ENCODE results near the gene XRN2. TPM values are rescaled to one million over a fixed set of nuclear protein-coding genes. Genes with fewer than 3 reads are reported as not detected.

XRN2 gene
- total RNA-seq, 1 experiment from 2014 or later, result 78.3 TPM

DNA sequence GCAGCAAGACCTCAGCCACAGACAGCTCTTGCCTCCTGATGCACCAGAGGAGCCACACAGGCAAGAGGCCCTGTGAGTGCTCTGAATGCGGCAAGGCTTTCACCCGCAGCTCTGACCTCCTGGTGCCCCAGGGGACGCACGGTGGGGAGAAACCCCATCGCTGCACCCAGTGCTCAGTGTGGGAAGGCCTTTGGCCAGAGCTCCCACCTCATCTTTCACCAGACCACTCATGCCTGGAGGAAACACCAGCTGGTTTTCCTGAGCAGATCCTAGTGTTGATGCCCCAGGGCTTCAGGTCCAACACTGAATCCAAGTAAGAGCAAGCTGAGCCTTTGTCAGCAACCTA, 37.0 kb upstream of the XRN2 start:
- BruUV-seq (replicated peaks), result no TSS peak
- CTCF ChIA-PET, result no interaction called here
- intact Hi-C loops (cut with micrococcal nuclease; ENCODE audit: unreplicated experiment), result no loop called here
- Histone ChIP-seq H3K9me3 (ENCODE audit: insufficient read depth, low read depth) (peaks cover 5% of the 10 kb centered on the region; the same call in 1 of the 2 replicates), H3F3A (ENCODE audit: insufficient read depth, low read depth) (no peaks in the 10 kb centered on the region), H3K4me2 (no peak overlapping the region), H2AFZ (no peak overlapping the region), H3K4me3 (no peak overlapping the region), H3K79me2 (ENCODE audit: low read depth) (no peaks in the 10 kb centered on the region), H3K27me3 (ENCODE audit: insufficient read depth, low read depth) (peaks cover 70% of the 10 kb centered on the region), H4K20me1 (ENCODE audit: insufficient read depth) (no peaks in the 10 kb centered on the region), H3K36me3 (ENCODE audit: low read depth) (no peaks in the 10 kb centered on the region), H3K4me1 (replicated peaks; ENCODE audit: insufficient read depth) (no peaks in the 10 kb centered on the region), H3K9me2 (ENCODE audit: insufficient read depth) (no peaks in the 10 kb centered on the region), H3K27ac (no peak overlapping the region)
- no peak for DNase-seq
- TF ChIP-seq, protein P1, sequence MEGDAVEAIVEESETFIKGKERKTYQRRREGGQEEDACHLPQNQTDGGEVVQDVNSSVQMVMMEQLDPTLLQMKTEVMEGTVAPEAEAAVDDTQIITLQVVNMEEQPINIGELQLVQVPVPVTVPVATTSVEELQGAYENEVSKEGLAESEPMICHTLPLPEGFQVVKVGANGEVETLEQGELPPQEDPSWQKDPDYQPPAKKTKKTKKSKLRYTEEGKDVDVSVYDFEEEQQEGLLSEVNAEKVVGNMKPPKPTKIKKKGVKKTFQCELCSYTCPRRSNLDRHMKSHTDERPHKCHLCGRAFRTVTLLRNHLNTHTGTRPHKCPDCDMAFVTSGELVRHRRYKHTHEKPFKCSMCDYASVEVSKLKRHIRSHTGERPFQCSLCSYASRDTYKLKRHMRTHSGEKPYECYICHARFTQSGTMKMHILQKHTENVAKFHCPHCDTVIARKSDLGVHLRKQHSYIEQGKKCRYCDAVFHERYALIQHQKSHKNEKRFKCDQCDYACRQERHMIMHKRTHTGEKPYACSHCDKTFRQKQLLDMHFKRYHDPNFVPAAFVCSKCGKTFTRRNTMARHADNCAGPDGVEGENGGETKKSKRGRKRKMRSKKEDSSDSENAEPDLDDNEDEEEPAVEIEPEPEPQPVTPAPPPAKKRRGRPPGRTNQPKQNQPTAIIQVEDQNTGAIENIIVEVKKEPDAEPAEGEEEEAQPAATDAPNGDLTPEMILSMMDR (conservative IDR thresholded peaks at IDR 0.05), result no peak
- TF ChIP-seq EZH2 (IDR thresholded peaks at IDR 0.05; ENCODE audit: low read depth), result no peak
- POLR2A ChIA-PET (ENCODE audit: unreplicated experiment), result no interaction called here

GRCh38 chr20:21269772-21270171, 33.4 kb upstream of the XRN2 start:
- Histone ChIP-seq H3F3A (ENCODE audit: insufficient read depth, low read depth) (no peaks in the 10 kb centered on the region), H3K27ac (no peak overlapping the region), H3K4me3 (no peak overlapping the region), H3K27me3 (ENCODE audit: insufficient read depth, low read depth) (peaks cover 76% of the 10 kb centered on the region), H2AFZ (no peak overlapping the region), H3K4me2 (no peak overlapping the region), H3K9me2 (ENCODE audit: insufficient read depth) (no peaks in the 10 kb centered on the region), H3K4me1 (replicated peaks; ENCODE audit: insufficient read depth) (no peaks in the 10 kb centered on the region), H3K79me2 (ENCODE audit: low read depth) (no peaks in the 10 kb centered on the region), H4K20me1 (ENCODE audit: insufficient read depth) (no peaks in the 10 kb centered on the region), H3K9me3 (ENCODE audit: insufficient read depth, low read depth) (peaks cover 5% of the 10 kb centered on the region; the same call in 1 of the 2 replicates), H3K36me3 (ENCODE audit: low read depth) (no peaks in the 10 kb centered on the region)
- TF ChIP-seq, protein P1 (conservative IDR thresholded peaks at IDR 0.05), result no peak
- TF ChIP-seq EZH2 (IDR thresholded peaks at IDR 0.05; ENCODE audit: low read depth), result no peak
- no peak for DNase-seq
- no TSS peak for BruUV-seq (replicated peaks)
- CTCF ChIA-PET, result no interaction called here
- intact Hi-C loops (cut with micrococcal nuclease; ENCODE audit: unreplicated experiment), result no loop called here
- POLR2A ChIA-PET (ENCODE audit: unreplicated experiment), result no interaction called here

DNA sequence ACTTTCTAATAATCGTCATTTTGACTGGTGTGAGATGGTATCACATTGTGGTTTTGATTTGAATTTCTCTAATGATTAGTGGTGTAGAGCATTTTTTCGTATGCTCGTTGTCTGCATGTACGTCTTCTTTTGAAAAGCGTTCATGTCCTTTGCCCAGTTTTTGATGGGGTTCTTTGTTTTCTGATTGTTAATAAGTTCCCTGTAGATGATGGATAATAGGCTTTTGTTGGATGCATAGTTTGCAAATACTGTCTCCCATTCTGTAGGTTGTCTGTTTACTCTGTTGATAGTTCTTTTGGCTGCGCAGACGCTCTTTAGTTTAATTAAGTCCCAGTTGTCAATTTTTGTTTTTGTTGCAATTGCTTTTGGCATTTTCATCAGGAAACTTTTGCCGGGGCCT, 32.3 kb upstream of the XRN2 start:
- H3K4me2 ChIP-seq, result no peak overlapping the region
- ChIA-PET POLR2A (ENCODE audit: unreplicated experiment) (no interaction called here), CTCF (no interaction called here)
- intact Hi-C loops (cut with micrococcal nuclease; ENCODE audit: unreplicated experiment), result no loop called here
- no peak overlapping the region for H3K27ac ChIP-seq
- peaks cover 66% of the 10 kb centered on the region for H3K27me3 ChIP-seq (ENCODE audit: insufficient read depth, low read depth)
- TF ChIP-seq, protein P1 (conservative IDR thresholded peaks at IDR 0.05), result no peak
- no peak for TF ChIP-seq EZH2 (IDR thresholded peaks at IDR 0.05; ENCODE audit: low read depth)
- H3K4me1 ChIP-seq (replicated peaks; ENCODE audit: insufficient read depth), result no peaks in the 10 kb centered on the region
- H3K79me2 ChIP-seq (ENCODE audit: low read depth), result no peaks in the 10 kb centered on the region
- peaks cover 5% of the 10 kb centered on the region; the same call in 1 of the 2 replicates for H3K9me3 ChIP-seq (ENCODE audit: insufficient read depth, low read depth)
- no peak overlapping the region for H2AFZ ChIP-seq
- DNase-seq, result no peak
- H3K9me2 ChIP-seq (ENCODE audit: insufficient read depth), result no peaks in the 10 kb centered on the region
- no peaks in the 10 kb centered on the region for H3K36me3 ChIP-seq (ENCODE audit: low read depth)
- no peaks in the 10 kb centered on the region for H3F3A ChIP-seq (ENCODE audit: insufficient read depth, low read depth)
- H3K4me3 ChIP-seq, result no peak overlapping the region
- H4K20me1 ChIP-seq (ENCODE audit: insufficient read depth), result no peaks in the 10 kb centered on the region
- BruUV-seq (replicated peaks), result no TSS peak
